ENCODE measurements around the gene PGRMC2.
A peak's percentile ranks its signal among the peaks of the same experiment; 100 is the strongest.

The PGRMC2 gene

DNA sequence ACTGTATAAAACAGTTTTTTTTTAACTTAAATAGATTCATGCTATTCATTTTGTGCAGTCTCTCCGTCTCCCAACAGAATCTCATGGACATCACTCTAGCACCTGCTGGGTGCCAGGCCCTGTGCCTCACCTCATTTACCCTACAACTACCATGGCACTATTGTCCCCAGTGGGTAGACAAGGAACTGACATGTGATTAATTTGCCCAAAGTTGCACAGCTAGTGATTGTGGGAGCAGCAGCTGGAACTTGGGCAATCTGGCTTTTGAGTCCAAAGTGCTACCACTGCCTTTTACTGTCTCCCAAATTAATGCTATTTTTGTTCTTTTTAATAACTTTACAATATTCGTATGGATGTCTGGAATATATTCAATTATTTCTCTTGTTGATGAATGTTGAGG lies 11.2 kb upstream of the PGRMC2 start:
- DNase-seq (ENCODE audit: low spot score) = no peak

GRCh38 chr4:128298146-128298758 lies 10.6 kb upstream of the PGRMC2 start:
- DNase-seq (ENCODE audit: low spot score) = no peak

DNA sequence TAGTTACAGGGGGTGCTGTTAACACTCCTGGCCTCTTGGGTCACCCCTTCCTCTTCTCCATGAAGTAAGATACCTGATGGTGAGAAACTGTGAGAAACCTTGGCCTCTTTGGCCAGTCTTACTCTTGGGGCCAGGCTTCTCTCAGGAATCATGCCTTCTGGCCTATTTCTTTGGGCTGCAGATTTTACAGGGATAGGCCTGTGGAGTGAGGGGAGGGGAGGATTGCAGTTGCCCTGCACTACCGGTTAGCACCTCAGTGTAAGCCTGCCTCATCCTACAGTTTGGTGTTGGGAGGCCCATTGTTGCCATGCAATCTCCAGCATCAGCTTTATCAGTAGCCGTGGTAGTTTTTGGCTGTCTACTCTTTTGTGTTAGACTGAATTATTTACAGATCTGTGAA lies 7.6 kb upstream of the PGRMC2 start:
- no peak for DNase-seq (ENCODE audit: low spot score)

DNA sequence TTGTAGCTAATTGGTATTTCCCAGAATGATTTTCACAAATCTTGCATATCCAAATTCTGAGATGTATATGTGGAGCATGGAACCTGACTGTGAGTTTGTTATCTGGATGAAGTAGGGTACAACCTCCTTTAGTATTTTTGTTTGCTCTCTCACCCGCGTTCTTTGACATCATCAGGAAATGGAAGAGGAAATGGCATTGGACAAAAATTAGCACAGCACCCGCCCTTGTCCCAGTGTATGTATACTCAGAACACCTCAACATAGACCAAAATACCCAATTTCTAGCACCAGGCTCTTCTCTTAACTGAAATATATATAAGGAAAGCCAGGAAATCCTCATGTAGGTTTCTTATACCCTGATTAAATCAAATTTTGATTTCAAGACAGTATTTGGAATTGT lies 6.9 kb upstream of the PGRMC2 start:
- no peak for DNase-seq (ENCODE audit: low spot score)

DNA sequence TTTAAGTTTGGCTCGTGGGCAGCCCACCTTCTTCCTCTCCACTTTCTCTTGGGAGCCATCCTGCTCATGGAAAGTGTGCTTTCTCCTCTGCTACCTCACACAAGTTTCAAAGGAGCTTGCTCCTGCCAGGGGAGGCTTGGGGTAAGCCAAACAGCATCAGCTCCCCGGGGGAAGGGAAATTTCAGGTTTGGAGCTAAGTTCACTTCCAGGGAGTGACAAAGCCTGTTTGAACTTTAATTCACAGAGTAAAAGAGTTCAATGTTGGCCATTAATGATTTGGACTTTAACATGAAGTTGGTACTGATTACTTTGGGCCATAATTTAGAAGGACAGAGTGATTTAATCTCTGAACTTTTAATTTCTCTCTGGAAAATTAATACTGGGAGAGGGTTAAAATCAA lies 4.7 kb upstream of the PGRMC2 start:
- no peak for DNase-seq (ENCODE audit: low spot score)

DNA sequence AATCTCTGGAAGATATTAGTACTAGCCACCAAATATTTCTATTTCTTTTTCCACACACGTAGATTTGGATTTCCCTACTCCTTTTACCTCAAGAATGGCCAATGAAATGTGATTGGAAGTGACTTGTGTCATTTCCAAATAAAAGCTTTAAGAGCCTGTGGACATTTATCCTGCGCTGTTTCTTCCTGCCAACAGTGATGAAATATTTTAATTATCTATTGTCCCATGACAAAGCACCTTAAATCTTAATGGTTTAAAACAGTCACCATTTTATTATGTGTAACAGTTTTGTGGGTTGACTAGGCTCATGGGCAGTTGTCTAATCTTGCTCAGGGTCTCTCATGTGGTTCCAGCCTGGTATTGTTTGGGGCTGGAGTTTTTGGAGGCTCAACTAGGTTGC lies 3.5 kb upstream of the PGRMC2 start:
- no peak for DNase-seq (ENCODE audit: low spot score)

- no peak for DNase-seq (ENCODE audit: low spot score)
Measured at GRCh38 chr4:128290526-128290925, 2.9 kb upstream of the PGRMC2 start.

GRCh38 chr4:128289523-128290158 lies 2.0 kb upstream of the PGRMC2 start:
- no peak for DNase-seq (ENCODE audit: low spot score)

GRCh38 chr4:128288689-128289106 lies 1.1 kb upstream of the PGRMC2 start:
- DNase-seq (ENCODE audit: low spot score) = peak; percentile 14

- peak; percentile 95 for DNase-seq (ENCODE audit: low spot score)
Measured at GRCh38 chr4:128287871-128288688, 467 bp upstream of the PGRMC2 start.

DNA sequence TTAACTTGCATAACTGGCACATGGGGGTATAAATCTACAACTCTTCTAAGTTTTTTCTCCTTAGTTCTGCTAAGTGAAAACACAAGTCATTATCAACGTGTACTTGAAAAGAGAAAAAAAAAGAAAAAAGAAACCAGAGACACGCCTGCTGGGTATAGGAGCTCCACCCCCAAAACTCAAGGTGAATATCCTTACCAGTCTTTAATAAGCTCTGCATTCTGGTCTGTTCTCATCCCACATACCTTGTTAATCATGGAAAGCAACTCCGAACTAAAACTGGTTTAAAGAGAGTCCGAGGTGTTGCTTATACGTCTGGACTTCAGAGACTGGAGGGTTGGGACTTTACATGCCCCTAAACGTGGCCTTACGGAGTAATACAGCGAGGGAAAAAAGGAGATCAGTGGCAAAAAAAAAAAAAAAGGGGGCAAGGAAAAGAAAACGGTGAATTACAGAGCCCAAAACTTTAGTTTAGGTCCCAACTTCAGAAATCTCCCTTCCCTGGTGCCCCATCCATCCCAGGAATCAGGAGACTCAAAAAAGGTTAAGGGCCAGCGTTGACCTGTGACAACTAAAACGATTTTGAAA lies 1.0 kb downstream of the PGRMC2 start:
- peak; percentile 58 for DNase-seq (ENCODE audit: low spot score)

GRCh38 chr4:128285085-128285997 lies 2.3 kb downstream of the PGRMC2 start:
- peak; percentile 7 for DNase-seq (ENCODE audit: low spot score)

- DNase-seq (ENCODE audit: low spot score) = no peak
Measured at GRCh38 chr4:128284317-128284716, 3.3 kb downstream of the PGRMC2 start.

- DNase-seq (ENCODE audit: low spot score) = no peak
Measured at GRCh38 chr4:128283071-128283470, 4.5 kb downstream of the PGRMC2 start.

DNA sequence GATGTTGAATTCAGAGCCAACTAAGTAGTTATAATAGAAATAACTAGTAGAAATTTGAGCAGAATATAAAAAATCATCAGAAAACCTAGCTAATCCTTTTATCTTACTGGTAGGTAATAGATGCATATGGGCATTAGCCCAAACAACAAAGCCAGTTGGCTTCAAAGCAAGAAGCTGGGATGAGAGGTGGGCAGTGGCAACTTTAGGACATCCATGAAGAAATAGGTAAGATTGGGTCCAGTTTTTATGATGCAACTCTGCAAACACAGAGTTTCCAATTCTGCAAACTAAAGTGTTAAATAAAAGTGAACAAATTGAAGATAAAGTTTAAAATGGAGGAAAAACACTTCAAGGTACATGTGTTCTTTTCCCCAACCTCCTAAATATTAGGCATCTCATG lies 5.1 kb downstream of the PGRMC2 start:
- DNase-seq (ENCODE audit: low spot score) = no peak

- no peak for DNase-seq (ENCODE audit: low spot score)
Measured at GRCh38 chr4:128281354-128281753, 6.3 kb downstream of the PGRMC2 start.

DNA sequence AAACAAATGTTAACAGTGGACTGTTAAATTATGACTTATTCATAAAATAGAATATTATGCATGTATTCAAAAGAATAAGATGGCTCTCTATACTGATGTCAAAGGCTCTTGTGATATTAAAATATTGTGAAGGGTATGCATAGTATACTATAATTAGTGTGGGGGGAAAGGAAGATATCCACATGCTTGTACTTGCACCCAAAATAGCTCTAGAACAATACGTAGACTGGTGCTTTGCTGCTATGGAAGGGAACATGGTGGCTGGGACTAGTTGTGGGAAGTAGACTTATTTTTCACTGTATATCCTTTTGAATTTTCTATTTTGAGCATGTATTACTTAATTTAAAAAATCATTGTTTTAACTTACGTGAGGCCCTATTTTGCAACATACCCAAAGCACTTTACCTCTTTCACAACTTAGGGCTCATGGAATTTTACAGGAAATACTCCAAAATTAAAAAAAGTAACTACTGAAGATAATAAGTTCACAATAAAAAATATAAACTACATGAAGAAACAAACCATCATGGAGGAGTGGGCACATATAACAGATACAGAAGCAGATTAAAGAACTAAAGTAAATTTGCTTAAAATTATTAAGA lies 7.9 kb downstream of the PGRMC2 start:
- DNase-seq (ENCODE audit: low spot score) = no peak

GRCh38 chr4:128277856-128278255 lies 9.8 kb downstream of the PGRMC2 start:
- no peak for DNase-seq (ENCODE audit: low spot score)

DNA sequence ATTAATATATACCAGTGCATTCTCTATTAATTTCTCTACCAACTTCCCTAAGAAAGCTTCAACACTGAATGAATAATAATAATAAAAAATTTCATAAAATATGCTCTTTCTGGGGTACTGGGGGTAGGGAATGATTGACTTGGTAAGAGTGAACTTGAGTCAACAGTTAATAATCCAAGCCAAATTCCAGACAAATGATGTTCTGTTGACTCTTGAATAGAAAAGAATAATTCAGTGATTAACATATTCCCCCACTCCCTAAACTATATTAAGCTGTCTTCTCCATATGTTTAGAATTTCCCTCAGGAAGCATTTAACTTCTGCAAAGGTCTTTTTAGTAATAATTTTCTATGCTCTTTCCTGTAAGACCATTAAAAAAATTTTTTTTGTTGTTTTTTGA lies 12.3 kb downstream of the PGRMC2 start:
- DNase-seq (ENCODE audit: low spot score) = no peak

- no peak for DNase-seq (ENCODE audit: low spot score)
Measured at GRCh38 chr4:128271551-128271950, 16.1 kb downstream of the PGRMC2 start.

DNA sequence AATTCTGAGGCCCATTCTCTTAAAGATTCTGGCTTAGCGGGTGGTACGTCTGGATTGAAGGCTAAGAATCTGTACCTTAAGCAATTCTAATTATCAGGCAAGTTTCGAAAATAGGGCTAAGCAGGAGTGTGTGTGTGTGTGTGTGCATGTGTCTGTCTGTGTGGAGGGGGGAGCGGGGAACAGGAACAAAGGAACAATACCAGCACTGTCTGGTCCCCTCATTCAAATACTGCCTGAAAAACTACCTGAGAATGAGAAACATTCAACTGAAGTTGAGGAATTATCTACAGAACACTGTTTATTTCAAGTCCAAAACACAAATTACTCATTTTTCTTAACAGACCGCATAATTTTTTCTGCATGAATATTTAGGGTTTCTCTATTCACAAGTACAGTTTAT lies 18.6 kb downstream of the PGRMC2 start:
- no peak for DNase-seq (ENCODE audit: low spot score)
